ENCODE results near the gene PALLD. TPM values are rescaled to one million over a fixed set of nuclear protein-coding genes. Genes with fewer than 3 reads are reported as not detected.

The PALLD gene
- total and polyA plus RNA-seq, 2 of the 13 experiments (the other 11 are each of a cell fraction or from before 2014, with no cell fraction given) = 0.50 to 1.5 TPM

DNA sequence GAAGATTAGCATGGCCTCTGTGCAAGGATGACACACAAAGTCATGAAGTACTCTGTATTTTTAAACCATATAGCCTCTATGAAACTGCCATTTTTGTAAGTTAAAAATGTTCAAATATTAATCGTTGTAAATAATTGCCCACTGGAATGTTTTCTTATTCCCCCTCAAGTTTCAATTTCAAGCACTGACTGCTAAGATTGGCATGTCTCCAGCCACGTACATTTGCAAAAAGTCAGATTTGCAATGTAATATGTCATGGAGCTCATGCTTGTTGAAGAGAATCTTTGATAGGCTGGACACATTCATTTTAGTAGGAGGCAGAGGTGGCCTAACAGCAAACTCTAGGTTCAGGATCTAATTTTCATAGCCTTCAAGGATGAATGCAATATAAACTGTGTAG, 388.5 kb downstream of the PALLD start:
- no peaks in the 10 kb centered on the region for H3K9me3 ChIP-seq (ENCODE audit: low read length)
- BruUV-seq (replicated peaks) = no TSS peak
- H3K27me3 ChIP-seq (ENCODE audit: control insufficient read depth in 1 of 2, insufficient read depth in 2 of 2, low read length in 2 of 2) = no peaks in the 10 kb centered on the region
- H3K27ac ChIP-seq (ENCODE audit: extremely low read length, insufficient read depth, low read length) = no peak overlapping the region
- no peak overlapping the region for H3K4me3 ChIP-seq (replicated peaks in 1 of 3; ENCODE audit: insufficient read depth in 1 of 3, low read depth in 2 of 3, low read length in 3 of 3)
- WGBS (ENCODE audit: low lambda C conversion rate) = 94% methylated on average over 2 of the region's 2 CpGs
- FAIRE-seq (no peak), DNase-seq (ENCODE audit: low spot score) (no peak), ATAC-seq (no peak)
- TF ChIP-seq GATAD2A (CRISPR knock-in tag; IDR thresholded peaks at IDR 0.05) (no peak), ZNF274 (CRISPR knock-in tag; IDR thresholded peaks at IDR 0.05) (no peak)
- no peaks in the 10 kb centered on the region for H3K79me2 ChIP-seq (ENCODE audit: insufficient read depth, low read length)
- peaks cover 16% of the 10 kb centered on the region for H3K4me1 ChIP-seq (ENCODE audit: insufficient read depth, low read length)
- H3K4me2 ChIP-seq (ENCODE audit: low read depth, low read length) = no peak overlapping the region
- no peaks in the 10 kb centered on the region for H3K36me3 ChIP-seq (replicated peaks in 1 of 2; ENCODE audit: control insufficient read depth in 1 of 2, insufficient read depth in 2 of 2, low read length in 2 of 2)
- no peak overlapping the region for H2AFZ ChIP-seq (ENCODE audit: low read length)
- in situ Hi-C loops (cut with HindIII; ENCODE audit: extremely low pct_ligation_motif_present, low pct_unique_long_range_greater_than_20kb) (no loop called here), intact Hi-C loops (cut with micrococcal nuclease; ENCODE audit: unreplicated experiment) (no loop called here)
- no peaks in the 10 kb centered on the region for H4K20me1 ChIP-seq (ENCODE audit: insufficient read depth, low read length)
- CTCF ChIA-PET (ENCODE audit: low intra/inter-chr PET ratio, low total read pairs) = no interaction called here
- H3K9ac ChIP-seq (ENCODE audit: insufficient read depth, low read depth, low read length) = no peak overlapping the region
- POLR2A ChIA-PET = no interaction called here

DNA sequence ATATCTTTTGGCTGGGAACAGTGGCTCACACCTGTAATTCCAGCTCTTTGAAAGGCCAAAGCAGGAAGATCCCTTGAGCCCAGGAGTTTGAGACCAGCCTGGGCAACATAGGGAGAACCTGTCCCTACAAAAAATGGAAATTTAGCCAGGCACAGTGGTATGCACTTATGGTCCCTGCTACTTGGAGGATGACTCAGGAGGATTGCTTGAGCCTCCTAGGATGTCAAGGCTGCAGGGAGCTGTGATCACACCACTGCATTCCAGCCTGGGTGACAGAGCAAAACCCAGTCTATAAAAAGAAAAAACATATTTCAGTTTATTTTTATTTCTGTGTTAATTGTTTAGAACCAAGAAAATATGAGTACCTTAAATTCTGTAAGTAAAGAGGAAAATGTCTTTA, 389.5 kb downstream of the PALLD start:
- no peak overlapping the region for H3K4me2 ChIP-seq (ENCODE audit: low read depth, low read length)
- in situ Hi-C loops (cut with HindIII; ENCODE audit: extremely low pct_ligation_motif_present, low pct_unique_long_range_greater_than_20kb) (no loop called here), intact Hi-C loops (cut with micrococcal nuclease; ENCODE audit: unreplicated experiment) (no loop called here)
- no peak for FAIRE-seq
- no peaks in the 10 kb centered on the region for H4K20me1 ChIP-seq (ENCODE audit: insufficient read depth, low read length)
- no peaks in the 10 kb centered on the region for H3K36me3 ChIP-seq (replicated peaks in 1 of 2; ENCODE audit: control insufficient read depth in 1 of 2, insufficient read depth in 2 of 2, low read length in 2 of 2)
- H3K4me3 ChIP-seq (replicated peaks in 1 of 3; ENCODE audit: insufficient read depth in 1 of 3, low read depth in 2 of 3, low read length in 3 of 3) = no peak overlapping the region
- H3K9me3 ChIP-seq (ENCODE audit: low read length) = no peaks in the 10 kb centered on the region
- peaks cover 6% of the 10 kb centered on the region for H3K4me1 ChIP-seq (ENCODE audit: insufficient read depth, low read length)
- ChIA-PET CTCF (ENCODE audit: low intra/inter-chr PET ratio, low total read pairs) (no interaction called here), POLR2A (no interaction called here)
- no peak overlapping the region for H2AFZ ChIP-seq (ENCODE audit: low read length)
- no peak for DNase-seq (ENCODE audit: low spot score)
- H3K27me3 ChIP-seq (ENCODE audit: control insufficient read depth in 1 of 2, insufficient read depth in 2 of 2, low read length in 2 of 2) = no peaks in the 10 kb centered on the region
- H3K9ac ChIP-seq (ENCODE audit: insufficient read depth, low read depth, low read length) = no peak overlapping the region
- no TSS peak for BruUV-seq (replicated peaks)
- no peak for ATAC-seq
- H3K79me2 ChIP-seq (ENCODE audit: insufficient read depth, low read length) = no peaks in the 10 kb centered on the region
- no peak overlapping the region for H3K27ac ChIP-seq (ENCODE audit: extremely low read length, insufficient read depth, low read length)
- TF ChIP-seq MED1 (CRISPR knock-in tag; IDR thresholded peaks at IDR 0.05) = no peak

GRCh38 chr4:168887809-168888208, 391.0 kb downstream of the PALLD start:
- Histone ChIP-seq H3K27me3 (ENCODE audit: control insufficient read depth in 1 of 2, insufficient read depth in 2 of 2, low read length in 2 of 2) (no peaks in the 10 kb centered on the region), H2AFZ (ENCODE audit: low read length) (no peak overlapping the region), H3K27ac (ENCODE audit: extremely low read length, insufficient read depth, low read length) (no peak overlapping the region), H3K36me3 (replicated peaks in 1 of 2; ENCODE audit: control insufficient read depth in 1 of 2, insufficient read depth in 2 of 2, low read length in 2 of 2) (no peaks in the 10 kb centered on the region), H4K20me1 (ENCODE audit: insufficient read depth, low read length) (no peaks in the 10 kb centered on the region), H3K9me3 (ENCODE audit: low read length) (no peaks in the 10 kb centered on the region), H3K79me2 (ENCODE audit: insufficient read depth, low read length) (no peaks in the 10 kb centered on the region), H3K4me3 (replicated peaks in 1 of 3; ENCODE audit: insufficient read depth in 1 of 3, low read depth in 2 of 3, low read length in 3 of 3) (no peak overlapping the region), H3K4me2 (ENCODE audit: low read depth, low read length) (no peak overlapping the region), H3K9ac (ENCODE audit: insufficient read depth, low read depth, low read length) (no peak overlapping the region), H3K4me1 (ENCODE audit: insufficient read depth, low read length) (no peaks in the 10 kb centered on the region)
- intact Hi-C loops (cut with micrococcal nuclease; ENCODE audit: unreplicated experiment) = no loop called here
- FAIRE-seq = no peak
- in situ Hi-C loops (cut with HindIII; ENCODE audit: extremely low pct_ligation_motif_present, low pct_unique_long_range_greater_than_20kb) = no loop called here
- no peak for TF ChIP-seq ZBTB46 (CRISPR knock-in tag; IDR thresholded peaks at IDR 0.05; ENCODE audit: borderline replicate concordance)
- no peak for TF ChIP-seq ETV6 (CRISPR knock-in tag; conservative IDR thresholded peaks at IDR 0.05)
- no peak for TF ChIP-seq ZZZ3 (CRISPR knock-in tag; IDR thresholded peaks at IDR 0.05; ENCODE audit: borderline replicate concordance)
- no peak for TF ChIP-seq TEAD2 (CRISPR knock-in tag; IDR thresholded peaks at IDR 0.05)
- no peak for TF ChIP-seq ZNF44 (CRISPR knock-in tag; IDR thresholded peaks at IDR 0.05)
- TF ChIP-seq ZBTB2 (CRISPR knock-in tag; IDR thresholded peaks at IDR 0.05; ENCODE audit: low read depth) = no peak
- no peak for TF ChIP-seq SIN3B (IDR thresholded peaks at IDR 0.05; ENCODE audit: low read length)
- TF ChIP-seq ZNF468 (CRISPR knock-in tag; IDR thresholded peaks at IDR 0.05) = no peak
- ATAC-seq = no peak
- CTCF ChIA-PET (ENCODE audit: low intra/inter-chr PET ratio, low total read pairs) = no interaction called here
- WGBS (ENCODE audit: low lambda C conversion rate) = 91% methylated on average over 1 of the region's 1 CpG
- DNase-seq (ENCODE audit: low spot score) = no peak
- BruUV-seq (replicated peaks) = no TSS peak
- POLR2A ChIA-PET = no interaction called here
